ENCODE measurements around the gene SLC6A6.

DNA sequence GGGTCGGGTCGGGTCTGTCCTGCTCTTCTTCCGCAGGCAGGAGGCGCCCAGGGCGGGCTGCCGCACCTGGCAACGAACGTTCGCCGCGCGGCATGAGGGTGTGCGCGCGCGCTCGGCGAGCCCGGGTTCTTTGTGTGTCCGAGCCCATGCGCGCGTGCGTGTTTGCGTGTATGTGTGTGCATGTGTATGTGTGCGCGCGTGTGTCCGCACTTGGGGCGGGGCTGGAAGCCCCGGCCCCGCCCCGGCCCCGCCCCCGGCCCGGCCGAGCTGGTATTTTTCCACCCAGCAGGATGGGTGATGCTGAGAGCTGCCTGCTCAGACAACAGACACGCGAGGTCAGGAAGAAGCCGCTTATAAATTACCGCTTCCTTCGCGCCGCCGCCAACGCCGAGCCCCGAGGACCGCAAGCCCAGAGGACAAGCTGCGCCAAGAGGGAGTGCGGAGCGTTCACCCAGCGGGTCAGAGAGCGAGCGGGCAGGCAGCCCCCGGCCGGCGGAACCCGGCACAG is at the start of gene SLC6A6:
- peak in 2 of 4 donors; percentile 68 to 69 for TF ChIP-seq POLR2A (IDR thresholded peaks at IDR 0.05)
- TF ChIP-seq, protein P1, sequence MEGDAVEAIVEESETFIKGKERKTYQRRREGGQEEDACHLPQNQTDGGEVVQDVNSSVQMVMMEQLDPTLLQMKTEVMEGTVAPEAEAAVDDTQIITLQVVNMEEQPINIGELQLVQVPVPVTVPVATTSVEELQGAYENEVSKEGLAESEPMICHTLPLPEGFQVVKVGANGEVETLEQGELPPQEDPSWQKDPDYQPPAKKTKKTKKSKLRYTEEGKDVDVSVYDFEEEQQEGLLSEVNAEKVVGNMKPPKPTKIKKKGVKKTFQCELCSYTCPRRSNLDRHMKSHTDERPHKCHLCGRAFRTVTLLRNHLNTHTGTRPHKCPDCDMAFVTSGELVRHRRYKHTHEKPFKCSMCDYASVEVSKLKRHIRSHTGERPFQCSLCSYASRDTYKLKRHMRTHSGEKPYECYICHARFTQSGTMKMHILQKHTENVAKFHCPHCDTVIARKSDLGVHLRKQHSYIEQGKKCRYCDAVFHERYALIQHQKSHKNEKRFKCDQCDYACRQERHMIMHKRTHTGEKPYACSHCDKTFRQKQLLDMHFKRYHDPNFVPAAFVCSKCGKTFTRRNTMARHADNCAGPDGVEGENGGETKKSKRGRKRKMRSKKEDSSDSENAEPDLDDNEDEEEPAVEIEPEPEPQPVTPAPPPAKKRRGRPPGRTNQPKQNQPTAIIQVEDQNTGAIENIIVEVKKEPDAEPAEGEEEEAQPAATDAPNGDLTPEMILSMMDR (IDR thresholded peaks at IDR 0.05), result peak; percentile 4 to 81 (median 58)

Measured in esophagus squamous epithelium (tissue), 4 donors.